ENCODE results near the gene HES5.

Gene HES5

GRCh38 chr1:2541619-2542245 lies 11.7 kb upstream of the HES5 start:
- DNase-seq (ENCODE audit: low read depth), result no peak
- in situ Hi-C loops (cut with HindIII; ENCODE audit: low sequenced_read_pairs), result no loop called here
- H3K4me3 ChIP-seq (ENCODE audit: low read depth, low read length), result no peak overlapping the region
- TF ChIP-seq CTCF (IDR thresholded peaks at IDR 0.05; ENCODE audit: low read depth, low read length, missing control alignments), result no peak

GRCh38 chr1:2540816-2541492 lies 10.9 kb upstream of the HES5 start:
- no peak overlapping the region for H3K4me3 ChIP-seq (ENCODE audit: low read depth, low read length)

GRCh38 chr1:2539312-2539907 lies 9.3 kb upstream of the HES5 start:
- in situ Hi-C loops (cut with HindIII; ENCODE audit: low sequenced_read_pairs), result no loop called here
- H3K4me3 ChIP-seq (ENCODE audit: low read depth, low read length), result no peak overlapping the region
- peak; percentile 19 for TF ChIP-seq CTCF (IDR thresholded peaks at IDR 0.05; ENCODE audit: low read depth, low read length, missing control alignments)
- DNase-seq (ENCODE audit: low read depth), result no peak

More at GRCh38 chr1:2540816-2541492, 10.9 kb upstream of the HES5 start:
- no peak for TF ChIP-seq CTCF (IDR thresholded peaks at IDR 0.05; ENCODE audit: low read depth, low read length, missing control alignments)
- DNase-seq (ENCODE audit: low read depth), result no peak
- in situ Hi-C loops (cut with HindIII; ENCODE audit: low sequenced_read_pairs), result no loop called here

- in situ Hi-C loops (cut with HindIII; ENCODE audit: low sequenced_read_pairs), result no loop called here
- DNase-seq (ENCODE audit: low read depth), result no peak
- H3K4me3 ChIP-seq (ENCODE audit: low read depth, low read length), result no peak overlapping the region
- no peak for TF ChIP-seq CTCF (IDR thresholded peaks at IDR 0.05; ENCODE audit: low read depth, low read length, missing control alignments)
Measured at GRCh38 chr1:2538872-2539271, 8.8 kb upstream of the HES5 start.

GRCh38 chr1:2538376-2538775 lies 8.3 kb upstream of the HES5 start:
- no peak for DNase-seq (ENCODE audit: low read depth)
- in situ Hi-C loops (cut with HindIII; ENCODE audit: low sequenced_read_pairs), result no loop called here
- TF ChIP-seq CTCF (IDR thresholded peaks at IDR 0.05; ENCODE audit: low read depth, low read length, missing control alignments), result no peak
- no peak overlapping the region for H3K4me3 ChIP-seq (ENCODE audit: low read depth, low read length)

GRCh38 chr1:2537784-2538115 lies 7.7 kb upstream of the HES5 start:
- DNase-seq (ENCODE audit: low read depth), result no peak
- H3K4me3 ChIP-seq (ENCODE audit: low read depth, low read length), result no peak overlapping the region
- TF ChIP-seq CTCF (IDR thresholded peaks at IDR 0.05; ENCODE audit: low read depth, low read length, missing control alignments), result no peak
- in situ Hi-C loops (cut with HindIII; ENCODE audit: low sequenced_read_pairs), result no loop called here
